K562 (cell line): ENCODE data around the gene SPATA21. TPM values are rescaled to one million over a fixed set of nuclear protein-coding genes. Genes with fewer than 3 reads are reported as not detected.

Source experiments
- ATAC-seq: fragments of 200-7000 bp; cut with Tn5 transposase; 3 replicates; pipeline ENCODE4 v1.9.1; 2020; ENCODE audit warnings: moderate library complexity
- BruUV-seq: library from RNA; stranded (reverse); fragments of 400-500 nt; replicated peaks from 2 replicates; lab custom pipeline; 2021; lab: Mats Ljungman, UMichigan
- CTCF ChIA-PET: fragments of 300-600 bp; formaldehyde crosslinking; extraction: SDS; loops from one replicate; lab custom pipeline; 2021; ENCODE audit warnings: low intra/inter-chr PET ratio; lab: Yijun Ruan, JAX
- POLR2A ChIA-PET: fragments of 300-600, 350-650 bp; sonication (Branson Sonifier 250); formaldehyde crosslinking; extraction: SDS; loops from one replicate; lab custom pipeline; 2021; ENCODE audit warnings: antibody characterized with exemption, inconsistent platforms; lab: Yijun Ruan, JAX
- DNase-seq, 4 experiments: peaks; one replicate each; pipeline versions ENCODE4 v3.0.0 to v3.0.0-alpha.2; 2011 to 2018; ENCODE audit warnings: low spot score in 3 of 4, mixed read lengths in 3 of 4; ENCODE audit errors: extremely low read depth in 1 of 4
- FAIRE-seq: peaks from 2 replicates; lab custom pipeline; 2011; peaks lifted over from hg19 to GRCh38; lab: Jason Lieb, UNC
- H2AFZ ChIP-seq: 2 replicates; pipeline ENCODE4 v1.6.0; 2011; ENCODE audit warnings: low read depth, low read length, control low read depth, inconsistent platforms
- H3K27ac ChIP-seq: fragments of 200-600 bp; 3 replicates; pipeline ENCODE4 v1.8.0; 2011; ENCODE audit warnings: low read depth, mild to moderate bottlenecking, control low read depth, inconsistent platforms, low read length, moderate library complexity, mixed read lengths; ENCODE audit errors: extremely low read depth
- H3K27me3 ChIP-seq, 2 experiments: fragments of 300-600 bp in 1 of 2; 2 replicates in 1 of 2; 3 replicates in 1 of 2; pipeline versions ENCODE4 v1.6.0 to v1.8.0; 2011; ENCODE audit warnings: inconsistent platforms in 2 of 2, low read length in 2 of 2, mild to moderate bottlenecking in 1 of 2, mixed read lengths in 1 of 2, moderate library complexity in 1 of 2; ENCODE audit not compliant: control insufficient read depth in 2 of 2, insufficient read depth in 2 of 2
- H3K36me3 ChIP-seq: fragments of 300-600 bp; 3 replicates; pipeline ENCODE4 v1.8.0; 2011; ENCODE audit warnings: mild to moderate bottlenecking, low read length, inconsistent platforms; ENCODE audit not compliant: control insufficient read depth, insufficient read depth
- H3K4me1 ChIP-seq, 2 experiments: fragments of 200-600 bp in 1 of 2; replicated peaks in 1 of 2; 2 replicates in 1 of 2; 3 replicates in 1 of 2; pipeline versions ENCODE4 v1.5.1 to v1.8.0; 2011; ENCODE audit warnings: inconsistent platforms in 2 of 2, low read length in 2 of 2, mild to moderate bottlenecking in 1 of 2, mixed read lengths in 1 of 2, moderate library complexity in 1 of 2; ENCODE audit not compliant: control insufficient read depth in 2 of 2, insufficient read depth in 2 of 2
- H3K4me2 ChIP-seq: 2 replicates; pipeline ENCODE4 v1.6.1; 2011; ENCODE audit warnings: low read length, control low read depth, inconsistent platforms, mixed read lengths; ENCODE audit not compliant: insufficient read depth
- H3K4me3 ChIP-seq: fragments of 200-600 bp; sonication (generic), shearing (Covaris generic); 2 replicates; pipeline ENCODE4 v1.5.1; 2016; ENCODE audit warnings: control low read depth, inconsistent platforms
- H3K79me2 ChIP-seq: fragments of 200-600 bp; 3 replicates; pipeline ENCODE4 v1.8.0; 2011; ENCODE audit warnings: low read length, inconsistent platforms; ENCODE audit not compliant: control insufficient read depth, insufficient read depth
- H3K9ac ChIP-seq, 2 experiments: 2 replicates each; pipeline versions ENCODE4 v1.6.0 to v1.6.1; 2011; ENCODE audit warnings: low read depth in 2 of 2, low read length in 2 of 2, control low read depth in 1 of 2, inconsistent platforms in 1 of 2, mild to moderate bottlenecking in 1 of 2, mixed read lengths in 1 of 2; ENCODE audit not compliant: insufficient read depth in 1 of 2
- H3K9me1 ChIP-seq: one replicate; pipeline ENCODE4 v1.6.0; 2011; ENCODE audit warnings: inconsistent platforms, mild to moderate bottlenecking, low read length, moderate library complexity; ENCODE audit not compliant: control insufficient read depth, insufficient read depth
- H3K9me3 ChIP-seq: replicated peaks from 2 replicates; pipeline ENCODE4 v1.5.1; 2011; ENCODE audit warnings: low read depth, low read length, inconsistent platforms; ENCODE audit not compliant: control insufficient read depth, insufficient read depth
- H4K20me1 ChIP-seq: replicated peaks from 2 replicates; pipeline ENCODE4 v1.6.1; 2011; ENCODE audit warnings: low read length, inconsistent platforms, mixed read lengths; ENCODE audit not compliant: control insufficient read depth, insufficient read depth
- CEBPB ChIP-seq: fragments of 450-650 bp; IDR thresholded peaks from 2 replicates; pipeline ENCODE4 v1.6.1; 2016; ENCODE audit warnings: missing genetic modification characterization, missing compliant biosample characterization
- CEBPG ChIP-seq, 3 experiments: fragments of 200-800 bp in 1 of 3; sonication (Bioruptor generic) in 1 of 3; sonication (generic) in 1 of 3; formaldehyde crosslinking in 1 of 3; IDR thresholded peaks in 2 of 3; conservative IDR thresholded peaks in 1 of 3; 2 replicates each; pipeline versions ENCODE4 v1.6.1 to v1.8.0; 2016 to 2022; ENCODE audit warnings: missing compliant biosample characterization in 2 of 3, missing genetic modification characterization in 2 of 3, mild to moderate bottlenecking in 1 of 3, missing genetic modification reagents in 1 of 3
- FOXP4 ChIP-seq: sonication (generic); formaldehyde crosslinking; IDR thresholded peaks from 2 replicates; pipeline ENCODE4 v1.8.0; 2022; ENCODE audit warnings: mild to moderate bottlenecking, missing genetic modification reagents, borderline replicate concordance
- HDAC1 ChIP-seq, 2 experiments: fragments of 450-650 bp; IDR thresholded peaks; 2 replicates each; pipeline ENCODE4 v1.6.1; 2016 to 2017; ENCODE audit warnings: inconsistent platforms in 1 of 2, mild to moderate bottlenecking in 1 of 2, moderate library complexity in 1 of 2
- RCOR1 ChIP-seq, 2 experiments: IDR thresholded peaks; 2 replicates each; pipeline ENCODE4 v1.6.1; 2012; ENCODE audit warnings: low read depth in 2 of 2, low read length in 2 of 2, borderline replicate concordance in 1 of 2, improper control_type of control experiment in 1 of 2
- YBX1 ChIP-seq: fragments of 450-650 bp; IDR thresholded peaks from 2 replicates; pipeline ENCODE4 v1.7.1; 2016; ENCODE audit warnings: mild to moderate bottlenecking
- ZBTB11 ChIP-seq, 3 experiments: fragments of 200-800 bp in 1 of 3; fragments of 250-450 bp in 1 of 3; fragments of 450-650 bp in 1 of 3; sonication (Bioruptor Pico) in 1 of 3; sonication (Bioruptor generic) in 1 of 3; formaldehyde crosslinking in 1 of 3; IDR thresholded peaks; 2 replicates each; pipeline versions ENCODE4 v1.6.1 to v1.8.0; 2016 to 2022; ENCODE audit warnings: mild to moderate bottlenecking in 2 of 3, missing genetic modification characterization in 2 of 3, missing compliant biosample characterization in 1 of 3, moderate library complexity in 1 of 3
- ZNF232 ChIP-seq: sonication (generic); formaldehyde crosslinking; IDR thresholded peaks from 2 replicates; pipeline ENCODE4 v1.8.0; 2022; ENCODE audit warnings: mild to moderate bottlenecking, missing genetic modification reagents
- ZNF77 ChIP-seq: fragments of 250-450 bp; sonication (Bioruptor Pico); IDR thresholded peaks from 2 replicates; pipeline ENCODE4 v1.5.0; 2020
- WGBS: fragments of 100-300 bp; shearing (Covaris generic); methylation state at CpG from one replicate; pipeline ENCODE4 v1.1.6; 2016; ENCODE audit warnings: low coverage, mixed read lengths; ENCODE audit not compliant: insufficient coverage; ENCODE audit errors: missing lambda C conversion rate; 5-methylcytosine and 5-hydroxymethylcytosine counted together
- in situ Hi-C: fragments of 300-500 bp; cut with MboI; formaldehyde crosslinking; loops from 4 replicates; pipeline ENCODE4 v1.15.0; 2018; ENCODE audit warnings: inconsistent platforms, mixed read lengths
- intact Hi-C: fragments of 100-400 bp; cut with micrococcal nuclease; formaldehyde crosslinking; loops from 2 replicates; pipeline ENCODE4 v1.14.2; 2022
- polyA plus RNA-seq, 8 experiments: library from polyadenylated mRNA; depleted of rRNA in 4 of 8; stranded (reverse) in 5 of 8; unstranded in 3 of 8; fragments of >200 nt; fragmentation: Nextera tagmentation in 2 of 8; fragmentation: Illumina TruSeq in 1 of 8; extraction: Ambion mirVana in 2 of 8; extraction: Trizol in 1 of 8; gene quantifications; 2 replicates each; pipeline versions ENCODE4 v1.2.1 to v1.2.3, GENCODE V29; 2011 to 2014; ENCODE audit warnings: inconsistent platforms in 1 of 8, missing spikeins in 1 of 8
- total RNA-seq, 7 experiments: library from RNA; depleted of rRNA in 6 of 7; stranded (reverse); fragments of >200 nt in 6 of 7; fragmentation: Illumina TruSeq in 2 of 7; extraction: Trizol in 2 of 7; gene quantifications; 2 replicates each; pipeline versions ENCODE4 v1.2.1 to v1.2.3, GENCODE V29; 2011 to 2021; ENCODE audit warnings: low replicate concordance in 1 of 7
- TF ChIP-seq, protein P1 (sequence below), 2 experiments: fragments of 450-650 bp in 1 of 2; sonication (generic) in 1 of 2; formaldehyde crosslinking in 1 of 2; IDR thresholded peaks in 1 of 2; conservative IDR thresholded peaks in 1 of 2; 2 replicates each; pipeline versions ENCODE4 v1.6.1 to v1.8.1; 2016 to 2023; ENCODE audit warnings: mild to moderate bottlenecking in 2 of 2, moderate library complexity in 2 of 2, inconsistent platforms in 1 of 2, missing genetic modification reagents in 1 of 2

SPATA21 gene
- total and polyA plus RNA-seq, 9 of the 15 experiments (the other 6 are each of a cell fraction or from before 2014, with no cell fraction given): 0.10 to 0.36 (median 0.13) TPM; not detected in 3

DNA sequence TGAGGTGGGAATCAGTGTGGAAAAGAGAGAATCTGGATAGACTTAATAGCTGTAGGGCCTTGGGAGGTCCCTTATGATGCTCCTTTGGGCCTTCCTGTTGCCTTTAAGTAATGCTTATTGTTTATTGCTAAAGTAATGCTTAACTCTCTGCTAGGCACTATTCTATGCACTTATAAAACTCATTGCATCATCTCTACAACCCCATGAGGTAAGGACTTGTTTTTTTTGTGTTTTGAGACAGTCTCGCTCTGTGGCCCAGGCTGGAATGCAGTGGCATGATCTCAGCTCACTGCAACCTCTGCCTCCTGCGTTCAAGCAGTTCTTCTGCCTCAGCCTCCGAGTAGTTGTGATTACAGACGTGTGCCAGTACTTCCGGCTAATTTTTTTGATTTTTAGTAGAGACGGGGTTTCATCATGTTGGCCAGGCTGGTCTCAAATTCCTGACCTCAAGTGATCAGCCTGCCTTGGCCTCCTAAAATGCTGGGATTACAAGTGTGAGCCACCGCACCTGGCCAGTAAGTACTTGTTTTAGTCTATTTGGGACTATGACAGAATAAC, 25.6 kb upstream of the SPATA21 start:
- H3K9me1 ChIP-seq: peaks cover 3% of the 10 kb centered on the region
- no peak overlapping the region for H3K9ac ChIP-seq
- no peaks in the 10 kb centered on the region for H3K79me2 ChIP-seq
- peaks cover 52% of the 10 kb centered on the region for H3K36me3 ChIP-seq
- H4K20me1 ChIP-seq: no peaks in the 10 kb centered on the region
- 95% methylated on average over 7 of the region's 7 CpGs for WGBS
- H3K4me2 ChIP-seq: no peak overlapping the region
- ATAC-seq: no peak
- CTCF ChIA-PET: no interaction called here
- no peak overlapping the region for H3K27ac ChIP-seq
- H3K9me3 ChIP-seq: no peaks in the 10 kb centered on the region
- no peak for DNase-seq
- intact Hi-C loops (no loop called here), in situ Hi-C loops (no loop called here)
- H3K4me3 ChIP-seq: no peak overlapping the region
- TF ChIP-seq CEBPG (CRISPR knock-in tag; IDR thresholded peaks at IDR 0.05) (no peak), CEBPG (tag; conservative IDR thresholded peaks at IDR 0.05 in 1 of 2, IDR thresholded peaks at IDR 0.05 in 1 of 2) (peak; percentile 33 to 53; a peak in 3 of 4 replicates), FOXP4 (CRISPR knock-in tag) (no peak), ZNF77 (CRISPR knock-in tag) (no peak), ZNF232 (CRISPR knock-in tag) (no peak), CEBPB (tag) (peak; percentile 37; the same call in 1 of the 2 replicates), RCOR1 (IDR thresholded peaks at IDR 0.05; ENCODE audit: borderline replicate concordance in 1 of 2, low read depth in 2 of 2, low read length in 2 of 2) (no peak), HDAC1 (IDR thresholded peaks at IDR 0.05) (no peak), YBX1 (no peak), ZBTB11 (CRISPR knock-in tag; IDR thresholded peaks at IDR 0.05) (0 out of 6 replicates have a peak, but pooled peaks of 1 of the 3 experiments have one; percentile 17)
- TF ChIP-seq, protein P1, sequence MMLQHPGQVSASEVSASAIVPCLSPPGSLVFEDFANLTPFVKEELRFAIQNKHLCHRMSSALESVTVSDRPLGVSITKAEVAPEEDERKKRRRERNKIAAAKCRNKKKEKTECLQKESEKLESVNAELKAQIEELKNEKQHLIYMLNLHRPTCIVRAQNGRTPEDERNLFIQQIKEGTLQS (IDR thresholded peaks at IDR 0.05): peak; percentile 63
- TF ChIP-seq, protein P1 (CRISPR knock-in tag; conservative IDR thresholded peaks at IDR 0.05): no peak
- H3K4me1 ChIP-seq: no peaks in the 10 kb centered on the region
- POLR2A ChIA-PET: interaction anchor here (0.8 to 1.2 kb wide), 3 partner anchors 10 to 51 kb away, joined by 3 to 4 read pairs (median 4); no protein-coding TSS in a partner anchor
- H2AFZ ChIP-seq: no peak overlapping the region
- FAIRE-seq: no peak
- no TSS peak for BruUV-seq
- no peaks in the 10 kb centered on the region for H3K27me3 ChIP-seq
